Right renal pelvis (tissue), 4 donors: ENCODE results near the gene WLS. TPM values are rescaled to one million over a fixed set of nuclear protein-coding genes. Genes with fewer than 3 reads are reported as not detected.

ENCODE experiments used
- DNase-seq, 4 donors: peaks; one replicate each; pipeline ENCODE4 v3.0.0-alpha.2; 2013; ENCODE audit warnings: low read depth in 4 of 4, low spot score in 3 of 4, missing footprints in 1 of 4
- polyA plus RNA-seq, 4 donors: library from polyadenylated mRNA; unstranded; fragments of 120-200 nt; gene quantifications; one replicate each; pipeline ENCODE4 v1.2.1, GENCODE V29; 2013; ENCODE audit not compliant: insufficient read length in 4 of 4

Gene WLS
- polyA plus RNA-seq, 4 donors: 136 to 189 (median 171) TPM

- DNase-seq: no peak
Measured at GRCh38 chr1:68204977-68205630, 27.2 kb downstream of the WLS start.

- no peak for DNase-seq
Measured at GRCh38 chr1:68202239-68202832, 30.0 kb downstream of the WLS start.

GRCh38 chr1:68201546-68202238 lies 30.6 kb downstream of the WLS start:
- DNase-seq: no peak

GRCh38 chr1:68199603-68200002 lies 32.7 kb downstream of the WLS start:
- DNase-seq: no peak

GRCh38 chr1:68198752-68199151 lies 33.6 kb downstream of the WLS start:
- no peak for DNase-seq

- DNase-seq: no peak
Measured at GRCh38 chr1:68197891-68198290, 34.4 kb downstream of the WLS start.

- DNase-seq: no peak
Measured at GRCh38 chr1:68197461-68197860, 34.9 kb downstream of the WLS start.

DNA sequence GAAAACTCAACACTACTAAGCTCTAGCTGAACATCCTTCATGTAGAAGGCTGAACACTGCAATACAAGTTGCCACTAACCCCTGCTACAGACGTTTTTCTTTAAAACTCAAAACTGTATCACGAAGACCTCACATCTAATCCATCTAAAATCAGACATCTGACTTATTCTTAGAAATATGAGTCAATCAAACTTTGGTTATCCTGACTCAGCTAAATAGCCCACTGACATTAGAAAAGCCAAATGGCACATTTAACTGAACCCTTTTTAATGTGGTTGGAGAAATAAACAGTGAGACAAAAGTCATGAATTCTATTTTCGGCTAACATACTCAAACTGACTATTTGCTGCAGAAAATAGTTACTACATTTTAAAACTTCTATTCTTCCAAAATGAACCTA lies 35.6 kb downstream of the WLS start:
- DNase-seq: no peak

- no peak for DNase-seq
Measured at GRCh38 chr1:68191717-68192116, 40.6 kb downstream of the WLS start.

DNA sequence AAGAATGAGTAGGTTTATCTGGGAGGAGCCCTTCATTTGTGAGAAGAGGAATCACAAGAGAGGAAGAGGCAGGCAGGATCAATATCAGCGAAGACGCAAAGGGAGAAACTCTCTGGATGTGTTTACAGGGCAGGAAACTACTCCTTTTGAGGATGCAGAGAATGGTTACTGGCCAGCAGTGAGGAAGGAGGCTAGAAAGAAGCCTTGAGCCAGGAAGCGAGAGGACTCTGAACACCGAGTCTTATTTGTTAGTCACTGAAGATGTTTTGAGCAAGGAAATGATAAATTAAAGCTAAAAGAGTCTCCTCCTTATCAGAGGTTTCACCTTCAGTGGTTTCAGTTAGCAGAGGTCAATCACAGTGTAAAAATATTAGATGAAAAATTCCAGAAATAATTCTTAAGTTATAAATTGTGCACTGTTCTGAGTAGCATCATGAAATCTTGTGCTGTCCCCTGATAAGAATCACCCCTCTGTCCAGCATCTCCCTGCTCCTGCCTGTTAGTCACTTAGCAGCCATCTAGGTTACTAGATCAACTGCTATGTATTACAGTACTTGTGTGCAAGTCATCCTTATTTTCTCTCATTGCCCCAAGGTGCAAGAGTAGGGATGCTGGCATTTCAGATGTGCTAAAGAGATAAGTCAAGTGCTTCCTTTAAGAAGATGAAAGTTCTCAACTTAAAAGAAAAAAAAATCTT lies 43.5 kb downstream of the WLS start:
- no peak for DNase-seq

GRCh38 chr1:68188060-68188538 lies 44.2 kb downstream of the WLS start:
- no peak for DNase-seq

GRCh38 chr1:68185743-68186142 lies 46.6 kb downstream of the WLS start:
- no peak for DNase-seq

GRCh38 chr1:68183895-68184294 lies 48.4 kb downstream of the WLS start:
- DNase-seq: no peak

DNA sequence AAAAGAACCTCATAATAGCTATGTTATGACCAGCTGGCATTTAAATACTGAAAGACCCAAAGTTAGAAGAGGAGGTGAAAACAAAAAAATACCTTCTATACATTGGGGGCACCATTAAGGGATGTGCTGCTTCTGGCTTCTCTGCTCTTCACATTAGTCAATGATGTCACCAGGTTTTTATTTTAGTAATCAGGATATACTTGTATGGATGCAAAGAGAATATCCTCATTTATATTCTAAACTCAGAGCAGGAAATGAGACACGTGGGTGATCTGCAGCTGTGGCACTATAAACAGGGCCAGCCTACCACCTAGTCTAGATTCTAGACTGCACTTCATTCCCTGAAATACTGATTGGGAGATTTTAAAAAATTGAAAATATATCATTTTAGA lies 51.2 kb downstream of the WLS start:
- no peak for DNase-seq

- DNase-seq: no peak
Measured at GRCh38 chr1:68180441-68181164, 51.7 kb downstream of the WLS start.

- no peak for DNase-seq
Measured at GRCh38 chr1:68178821-68179490, 53.4 kb downstream of the WLS start.

DNA sequence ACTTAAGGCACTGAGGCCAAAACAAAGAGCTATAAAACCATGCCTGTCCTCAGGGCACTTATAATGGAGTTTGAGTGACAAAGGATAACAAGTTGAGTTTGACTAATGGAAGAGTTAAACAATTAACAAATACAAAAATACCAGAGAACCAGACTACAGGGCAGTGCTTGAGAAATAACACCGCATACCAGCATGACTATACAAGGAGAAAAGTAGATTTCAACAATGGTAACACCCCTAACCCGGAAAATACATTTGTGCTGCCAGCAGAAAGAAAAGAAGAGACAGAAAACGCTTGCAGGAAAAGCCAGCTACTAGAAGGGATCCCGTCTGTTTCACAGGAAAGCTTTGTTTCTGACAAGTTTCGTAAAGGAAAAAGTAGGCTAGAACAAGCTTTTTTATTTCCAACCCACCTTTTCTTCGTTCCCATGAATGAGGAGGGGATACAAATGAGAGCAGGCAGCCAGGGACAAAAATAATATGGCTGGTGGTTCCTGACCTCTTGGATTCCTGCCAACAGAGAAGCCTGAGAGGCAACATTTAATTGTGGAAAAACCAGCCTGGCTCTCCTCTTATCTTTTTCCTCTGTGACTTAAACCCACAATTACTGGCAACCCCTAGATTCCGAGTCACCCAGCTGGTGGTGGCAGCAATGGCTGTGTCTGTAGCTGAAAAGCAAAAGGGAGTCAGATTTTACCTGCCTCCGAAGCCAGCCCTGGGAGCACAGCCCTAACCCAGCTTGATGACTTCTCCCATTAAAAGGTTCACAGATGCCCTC lies 56.5 kb downstream of the WLS start:
- peak in 1 of 4 donors; percentile 37 for DNase-seq

GRCh38 chr1:68174738-68175113 lies 57.6 kb downstream of the WLS start:
- DNase-seq: no peak
